GM20431 (cell line): ENCODE results near the gene TTYH1.

Experiments used
- in situ Hi-C: fragments of 300-500 bp; cut with MseI, MboI; formaldehyde crosslinking; loops from one replicate; pipeline ENCODE4 v1.15.0; 2020; ENCODE audit warnings: low sequenced_read_pairs; ENCODE audit not compliant: unreplicated experiment

The TTYH1 gene

DNA sequence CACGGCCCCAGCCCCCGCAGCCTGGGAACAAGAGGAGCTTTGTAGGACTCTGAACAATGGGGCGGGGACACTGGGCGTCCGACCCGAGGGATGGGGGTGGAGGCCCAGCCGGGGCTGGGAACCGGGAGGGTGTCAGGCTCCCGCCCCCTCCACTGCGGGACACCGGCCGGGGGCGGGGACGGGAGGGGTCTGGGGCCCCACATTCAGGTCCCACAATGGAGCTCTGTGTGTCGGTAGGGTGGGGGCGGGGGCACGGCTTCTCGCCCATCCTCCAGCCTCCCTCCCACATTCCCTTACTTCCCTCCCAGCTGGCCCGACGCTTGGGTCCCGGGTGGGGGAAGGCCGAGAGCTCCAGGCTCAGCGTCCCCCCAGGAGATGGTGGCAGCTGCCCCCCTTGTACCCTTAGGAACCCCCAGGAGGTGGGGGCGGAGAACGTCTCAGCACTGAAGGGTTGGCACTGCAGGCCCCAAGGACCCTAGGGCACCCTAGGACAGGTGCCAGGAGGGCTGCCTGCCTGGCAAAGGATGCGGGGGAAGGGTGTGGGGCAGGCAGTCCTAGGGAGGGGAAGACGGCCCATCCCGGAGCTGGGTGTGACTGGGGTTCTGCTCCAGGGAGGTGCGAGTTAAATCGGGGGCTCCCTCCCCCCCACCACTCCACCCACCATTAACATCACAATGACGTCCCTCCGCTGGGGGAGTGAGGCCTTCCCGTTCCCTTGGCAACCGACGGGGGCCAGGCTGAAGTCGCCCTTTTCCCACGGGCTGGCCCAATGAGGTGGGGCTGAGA lies 5.3 kb downstream of the TTYH1 start:
- in situ Hi-C loops = no loop called here

GRCh38 chr19:54421169-54421516 lies 5.9 kb downstream of the TTYH1 start:
- in situ Hi-C loops = no loop called here

DNA sequence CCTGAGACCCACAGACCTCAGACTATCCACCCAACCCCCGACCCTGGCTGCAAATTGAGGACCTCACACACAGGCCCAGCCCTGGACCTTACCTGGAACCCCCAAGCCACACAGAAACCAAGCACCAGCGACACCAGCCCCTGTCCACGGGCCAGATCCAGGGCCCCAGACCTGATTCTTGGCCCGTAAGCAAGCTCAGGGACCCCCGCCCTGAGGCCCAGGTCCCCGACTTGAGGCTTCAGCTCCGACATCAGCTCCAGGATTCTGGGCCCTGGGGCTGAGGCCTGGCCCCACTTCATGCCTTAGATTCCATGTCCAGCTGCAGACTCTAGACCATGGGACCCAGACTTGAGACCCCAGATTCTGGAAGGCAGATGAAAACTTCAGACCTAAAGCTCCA lies 6.3 kb downstream of the TTYH1 start:
- in situ Hi-C loops = no loop called here

DNA sequence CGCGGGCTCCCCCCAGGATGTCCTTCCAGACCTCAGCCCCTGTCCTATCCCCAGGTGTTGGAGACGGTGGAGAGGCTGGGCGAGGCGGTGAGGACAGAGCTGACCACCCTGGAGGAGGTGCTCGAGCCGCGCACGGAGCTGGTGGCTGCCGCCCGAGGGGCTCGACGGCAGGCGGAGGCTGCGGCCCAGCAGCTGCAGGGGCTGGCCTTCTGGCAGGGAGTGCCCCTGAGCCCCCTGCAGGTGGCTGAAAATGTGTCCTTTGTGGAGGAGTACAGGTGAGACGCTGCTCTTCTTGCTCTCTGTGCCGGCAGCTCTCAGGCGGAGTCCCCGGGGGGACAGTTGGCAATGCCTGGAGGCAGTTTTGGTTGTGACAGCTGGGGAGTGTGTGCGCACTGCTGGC lies 6.9 kb downstream of the TTYH1 start:
- in situ Hi-C loops = no loop called here

DNA sequence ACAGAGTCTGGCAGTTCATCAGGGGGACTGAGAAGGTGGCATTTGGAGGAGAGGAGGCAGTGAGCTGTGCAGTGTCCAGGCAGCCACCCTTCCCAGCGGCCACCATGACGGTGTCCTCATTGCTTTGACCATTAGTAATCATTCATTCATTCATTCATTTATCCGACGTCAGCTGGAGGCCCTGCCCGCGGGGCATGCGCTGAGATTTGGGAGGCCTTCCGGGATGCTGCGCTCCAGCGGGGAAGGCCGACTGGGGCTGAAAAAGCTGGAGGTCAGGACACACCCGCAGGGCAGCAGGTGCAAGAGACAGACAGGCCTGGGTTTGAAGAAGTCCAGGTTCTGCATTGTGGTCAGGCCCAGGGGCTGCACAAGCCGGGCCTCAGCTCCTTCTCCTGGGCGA lies 8.9 kb downstream of the TTYH1 start:
- in situ Hi-C loops = no loop called here

DNA sequence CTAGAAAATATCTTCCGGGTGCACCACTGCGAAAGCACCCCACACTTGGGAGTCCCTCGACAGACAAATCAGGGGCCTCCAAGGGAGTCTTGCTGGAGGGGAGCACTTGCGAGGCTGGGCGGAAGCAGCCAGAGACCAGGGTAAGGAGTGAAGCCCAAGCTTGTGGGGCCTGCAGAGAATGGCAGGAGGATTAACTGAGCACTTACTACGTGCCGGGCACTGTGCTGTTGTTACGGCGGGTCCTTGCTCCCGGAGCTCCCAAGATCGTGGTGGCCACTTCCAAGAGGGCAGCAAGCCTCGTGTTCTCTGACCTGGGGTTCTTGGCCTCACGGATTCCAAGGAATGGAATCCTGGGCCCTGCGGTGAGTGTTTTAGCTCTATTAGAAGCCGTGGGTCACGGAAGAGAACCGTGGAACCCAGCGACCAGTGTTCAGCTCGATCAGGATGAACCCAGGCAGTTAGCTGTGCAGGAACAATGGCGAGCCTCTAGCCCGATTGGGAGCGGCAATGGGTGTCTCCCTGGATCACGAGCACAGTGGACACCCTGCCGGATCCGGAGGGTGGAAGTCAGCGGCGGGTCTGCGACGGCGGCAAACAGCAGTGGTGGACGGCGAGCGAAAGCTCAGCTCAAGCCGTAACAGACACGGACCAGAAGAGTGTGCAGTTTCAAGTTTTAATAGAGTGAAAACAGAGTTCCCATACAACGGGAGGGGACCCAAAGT lies 9.6 kb downstream of the TTYH1 start:
- in situ Hi-C loops = no loop called here

DNA sequence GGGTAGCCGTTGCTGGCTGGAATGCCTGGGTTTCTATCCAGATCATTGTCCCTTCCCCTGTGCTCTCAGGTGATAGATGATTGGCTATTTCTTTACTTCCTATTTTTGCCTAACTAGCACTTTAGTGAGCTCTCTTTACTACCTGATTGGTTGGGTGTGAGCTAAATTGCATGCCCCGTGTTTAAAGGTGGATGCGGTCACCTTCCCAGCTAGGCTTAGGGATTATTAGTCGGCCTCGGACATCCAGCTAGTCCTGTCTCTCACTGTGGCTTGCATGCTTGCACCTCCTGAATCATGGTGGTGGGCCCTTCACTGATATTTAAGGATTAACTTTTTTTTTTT lies 10.1 kb downstream of the TTYH1 start:
- in situ Hi-C loops = no loop called here

DNA sequence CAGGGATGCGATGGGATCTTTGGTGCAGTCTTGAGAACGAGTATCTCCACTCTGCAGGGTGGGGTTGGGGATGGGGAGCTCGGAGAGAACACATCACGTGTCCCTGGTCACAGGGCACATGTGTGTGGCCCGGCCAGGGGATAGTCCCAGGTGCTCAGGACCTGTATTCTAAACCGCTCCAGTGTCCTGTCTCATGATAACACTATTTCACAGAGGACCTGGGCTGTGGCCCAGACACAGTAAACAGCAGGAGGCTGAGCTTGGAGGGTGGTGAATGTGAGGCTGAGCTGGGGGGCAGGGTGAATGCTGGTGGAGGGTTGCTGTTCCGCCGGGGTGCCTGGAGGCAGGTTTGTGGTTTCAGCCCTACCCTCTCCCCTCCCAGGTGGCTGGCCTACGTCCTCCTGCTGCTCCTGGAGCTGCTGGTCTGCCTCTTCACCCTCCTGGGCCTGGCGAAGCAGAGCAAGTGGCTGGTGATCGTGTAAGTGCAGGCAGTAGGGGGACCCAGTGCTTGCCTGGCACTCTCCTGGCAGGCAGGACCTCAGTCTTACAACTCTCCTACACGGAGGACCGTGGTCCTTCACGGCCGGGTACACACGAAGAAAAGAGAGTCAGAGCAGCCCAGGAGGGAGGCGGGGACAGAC lies 11.1 kb downstream of the TTYH1 start:
- in situ Hi-C loops = no loop called here

DNA sequence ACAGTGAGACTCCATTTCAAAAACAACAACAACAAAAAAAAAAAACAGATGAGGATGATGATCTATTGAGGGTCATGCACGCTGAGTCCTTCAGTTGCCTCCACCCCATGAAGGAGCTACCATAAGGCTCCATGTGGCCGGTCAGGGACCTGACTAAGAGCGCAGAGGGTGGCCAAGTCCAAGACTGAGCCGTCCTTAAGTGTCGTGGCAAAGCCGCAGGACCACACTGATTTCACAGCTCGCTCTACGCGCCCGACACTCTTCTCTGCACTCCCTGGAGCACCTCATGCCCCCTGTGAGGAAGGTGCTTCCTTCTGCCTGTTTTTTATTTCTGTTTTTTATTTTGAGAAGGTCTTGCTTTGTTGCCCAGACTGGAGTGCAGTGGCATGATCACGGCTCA lies 12.3 kb downstream of the TTYH1 start:
- in situ Hi-C loops = no loop called here

GRCh38 chr19:54428323-54429175 lies 13.3 kb downstream of the TTYH1 start:
- in situ Hi-C loops = no loop called here

DNA sequence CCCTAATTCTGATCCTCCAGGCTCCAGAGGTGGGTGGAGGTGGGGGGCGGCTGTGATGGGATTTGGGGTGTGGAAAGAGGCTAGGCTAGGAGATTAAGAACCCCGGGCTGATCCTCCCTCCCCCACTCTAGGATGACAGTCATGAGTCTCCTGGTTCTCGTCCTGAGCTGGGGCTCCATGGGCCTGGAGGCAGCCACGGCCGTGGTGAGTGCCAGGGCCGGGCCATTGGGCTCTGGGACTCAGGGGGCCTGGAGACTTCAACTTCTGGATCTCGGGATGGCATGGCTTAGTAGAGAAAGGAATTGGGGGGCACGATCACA lies 13.9 kb downstream of the TTYH1 start:
- in situ Hi-C loops = no loop called here

DNA sequence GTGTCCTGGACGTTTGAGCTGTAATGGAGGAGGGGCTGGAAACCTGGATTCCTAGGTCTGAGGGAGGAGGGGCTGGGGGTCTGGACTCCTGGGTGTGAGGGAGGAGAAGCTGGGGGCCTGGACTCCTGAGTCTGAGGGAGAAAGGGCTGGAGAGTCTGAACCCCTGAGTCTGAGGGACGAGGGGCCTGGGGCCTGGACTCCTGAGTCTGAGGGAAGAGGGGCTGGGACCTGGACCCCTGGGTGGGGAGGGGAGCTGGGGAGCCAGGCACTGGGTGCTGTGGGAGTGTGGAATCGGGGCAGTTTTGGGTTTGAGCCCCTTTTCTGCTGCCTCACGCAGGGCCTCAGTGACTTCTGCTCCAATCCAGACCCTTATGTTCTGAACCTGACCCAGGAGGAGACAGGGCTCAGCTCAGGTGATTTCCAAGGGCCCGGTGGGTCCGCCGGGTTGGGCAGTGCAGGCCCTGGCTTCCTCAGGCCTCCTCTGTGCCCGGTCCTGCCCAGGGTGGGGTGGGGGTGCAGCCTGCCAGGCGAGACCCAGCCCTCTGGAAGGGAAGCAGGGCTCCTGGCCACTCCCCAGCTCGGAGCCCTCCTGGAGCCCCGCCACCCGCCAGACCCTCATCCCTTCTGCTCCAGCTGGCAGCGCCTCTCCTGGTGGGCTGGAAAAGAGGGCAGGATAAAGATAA lies 14.4 kb downstream of the TTYH1 start:
- in situ Hi-C loops = no loop called here

DNA sequence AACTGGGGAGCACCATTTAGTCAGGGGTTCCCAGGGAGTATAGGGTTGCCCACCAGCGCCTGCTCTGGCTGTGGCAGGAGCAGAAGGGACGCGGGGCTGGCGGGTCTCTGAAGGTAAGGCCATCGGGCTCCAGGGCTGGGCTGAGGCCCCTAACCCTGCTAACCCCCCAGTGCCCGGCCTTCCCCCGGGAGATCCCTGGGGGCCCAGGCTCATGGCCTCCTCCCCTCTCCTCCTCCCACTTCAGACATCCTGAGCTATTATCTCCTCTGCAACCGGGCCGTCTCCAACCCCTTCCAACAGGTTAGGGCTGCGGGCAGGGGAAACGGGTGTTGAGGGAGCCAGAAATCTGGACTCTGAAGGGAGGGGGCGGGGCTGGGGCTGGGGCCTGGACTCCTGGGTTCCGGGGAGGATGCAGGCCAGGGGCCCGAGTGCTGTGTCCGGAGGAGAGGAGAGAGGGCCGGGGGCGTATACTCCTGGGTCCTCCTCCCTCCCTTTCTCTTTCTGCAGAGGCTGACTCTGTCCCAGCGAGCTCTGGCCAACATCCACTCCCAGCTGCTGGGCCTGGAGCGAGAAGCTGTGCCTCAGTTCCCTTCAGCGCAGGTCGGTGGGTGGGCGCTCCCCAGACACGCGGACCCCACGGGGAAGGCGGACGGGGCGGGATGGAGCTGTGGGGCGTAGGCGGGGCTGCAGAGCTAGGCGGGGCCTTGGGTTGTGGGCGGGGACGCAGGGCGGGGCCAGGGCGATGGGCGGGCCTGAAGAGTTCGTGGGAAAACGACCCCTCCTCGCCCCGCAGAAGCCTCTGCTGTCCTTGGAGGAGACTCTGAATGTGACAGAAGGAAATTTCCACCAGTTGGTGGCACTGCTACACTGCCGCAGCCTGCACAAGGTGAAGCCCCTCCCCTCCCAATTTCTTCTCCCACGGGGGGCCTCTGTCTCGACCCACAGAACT lies 15.3 kb downstream of the TTYH1 start:
- in situ Hi-C loops = no loop called here

- in situ Hi-C loops = no loop called here
Observed at GRCh38 chr19:54431255-54431838, 16.1 kb downstream of the TTYH1 start.

GRCh38 chr19:54432144-54432738 lies 17.0 kb downstream of the TTYH1 start:
- in situ Hi-C loops = no loop called here

- in situ Hi-C loops = no loop called here
Observed at GRCh38 chr19:54433697-54434096, 18.4 kb downstream of the TTYH1 start.

GRCh38 chr19:54434112-54434872 lies 19.0 kb downstream of the TTYH1 start:
- in situ Hi-C loops = no loop called here

DNA sequence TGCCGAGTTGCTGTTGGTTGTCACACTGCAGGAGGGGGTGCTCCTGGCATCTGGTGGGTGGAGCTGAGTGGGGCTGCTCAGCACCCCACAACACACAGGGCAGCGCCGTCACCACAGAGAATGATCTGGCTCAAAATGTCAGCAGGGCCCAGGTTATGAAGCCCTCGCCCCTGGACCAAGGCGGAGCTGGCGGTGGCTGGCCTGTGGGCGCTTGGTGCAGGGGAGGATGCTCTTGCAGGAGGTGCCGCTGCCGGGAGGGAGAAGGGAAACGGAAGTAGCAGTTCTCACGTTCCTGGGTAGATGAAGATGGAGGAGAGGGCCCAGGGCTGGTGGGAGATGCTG lies 19.6 kb downstream of the TTYH1 start:
- in situ Hi-C loops = no loop called here
